Measurements from ENCODE around the gene KERA.

- TF ChIP-seq HDAC1 (IDR thresholded peaks at IDR 0.05), result no peak
- TF ChIP-seq MYBL2 (IDR thresholded peaks at IDR 0.05; ENCODE audit: low read depth), result no peak
- no peak for TF ChIP-seq MYBL2 (CRISPR knock-in tag; IDR thresholded peaks at IDR 0.05; ENCODE audit: borderline replicate concordance)
- TF ChIP-seq ELF1 (tag; IDR thresholded peaks at IDR 0.05), result no peak
- TF ChIP-seq FOXM1 (IDR thresholded peaks at IDR 0.05; ENCODE audit: low read depth), result no peak
- TF ChIP-seq FOXM1 (CRISPR knock-in tag; IDR thresholded peaks at IDR 0.05; ENCODE audit: low read depth), result no peak
- no peak for TF ChIP-seq HMGXB4 (CRISPR knock-in tag; IDR thresholded peaks at IDR 0.05)
- TF ChIP-seq GABPA (tag; conservative IDR thresholded peaks at IDR 0.05; ENCODE audit: low read depth), result no peak
- no peak for TF ChIP-seq USF2 (CRISPR knock-in tag; IDR thresholded peaks at IDR 0.05)
- TF ChIP-seq, protein P1, sequence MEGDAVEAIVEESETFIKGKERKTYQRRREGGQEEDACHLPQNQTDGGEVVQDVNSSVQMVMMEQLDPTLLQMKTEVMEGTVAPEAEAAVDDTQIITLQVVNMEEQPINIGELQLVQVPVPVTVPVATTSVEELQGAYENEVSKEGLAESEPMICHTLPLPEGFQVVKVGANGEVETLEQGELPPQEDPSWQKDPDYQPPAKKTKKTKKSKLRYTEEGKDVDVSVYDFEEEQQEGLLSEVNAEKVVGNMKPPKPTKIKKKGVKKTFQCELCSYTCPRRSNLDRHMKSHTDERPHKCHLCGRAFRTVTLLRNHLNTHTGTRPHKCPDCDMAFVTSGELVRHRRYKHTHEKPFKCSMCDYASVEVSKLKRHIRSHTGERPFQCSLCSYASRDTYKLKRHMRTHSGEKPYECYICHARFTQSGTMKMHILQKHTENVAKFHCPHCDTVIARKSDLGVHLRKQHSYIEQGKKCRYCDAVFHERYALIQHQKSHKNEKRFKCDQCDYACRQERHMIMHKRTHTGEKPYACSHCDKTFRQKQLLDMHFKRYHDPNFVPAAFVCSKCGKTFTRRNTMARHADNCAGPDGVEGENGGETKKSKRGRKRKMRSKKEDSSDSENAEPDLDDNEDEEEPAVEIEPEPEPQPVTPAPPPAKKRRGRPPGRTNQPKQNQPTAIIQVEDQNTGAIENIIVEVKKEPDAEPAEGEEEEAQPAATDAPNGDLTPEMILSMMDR (IDR thresholded peaks at IDR 0.05 in 2 of 3, conservative IDR thresholded peaks at IDR 0.05 in 1 of 3; ENCODE audit: insufficient read depth in 2 of 3, low read depth in 1 of 3, low read length in 3 of 3), result no peak
- no peak for TF ChIP-seq ZNF134 (CRISPR knock-in tag; conservative IDR thresholded peaks at IDR 0.05)
- TF ChIP-seq SP1 (CRISPR knock-in tag; IDR thresholded peaks at IDR 0.05), result no peak
Measured at GRCh38 chr12:91017043-91017442, 40.8 kb downstream of the KERA start.
